GM10248 (cell line): ENCODE measurements around the gene PAOX.

Experiments used
- CTCF ChIA-PET: fragments of 300-600 bp; sonication (Branson Sonifier 250); formaldehyde crosslinking; extraction: SDS; loops from one replicate; lab custom pipeline; 2021; ENCODE audit warnings: antibody characterized with exemption; lab: Yijun Ruan, JAX
- POLR2A ChIA-PET: fragments of 350-650 bp; sonication (Branson Sonifier 250); formaldehyde crosslinking; extraction: SDS; loops from one replicate; lab custom pipeline; 2020; ENCODE audit warnings: antibody characterized with exemption; lab: Yijun Ruan, JAX
- DNase-seq: peaks from one replicate; pipeline ENCODE4 v3.0.0; 2012; ENCODE audit errors: extremely low spot score
- TF ChIP-seq, protein P1 (sequence below): IDR thresholded peaks from 2 replicates; pipeline ENCODE4 v1.5.1; 2012; ENCODE audit warnings: mild to moderate bottlenecking, low read depth; ENCODE audit errors: extremely low read depth, missing control alignments, control extremely low read depth

PAOX gene

DNA sequence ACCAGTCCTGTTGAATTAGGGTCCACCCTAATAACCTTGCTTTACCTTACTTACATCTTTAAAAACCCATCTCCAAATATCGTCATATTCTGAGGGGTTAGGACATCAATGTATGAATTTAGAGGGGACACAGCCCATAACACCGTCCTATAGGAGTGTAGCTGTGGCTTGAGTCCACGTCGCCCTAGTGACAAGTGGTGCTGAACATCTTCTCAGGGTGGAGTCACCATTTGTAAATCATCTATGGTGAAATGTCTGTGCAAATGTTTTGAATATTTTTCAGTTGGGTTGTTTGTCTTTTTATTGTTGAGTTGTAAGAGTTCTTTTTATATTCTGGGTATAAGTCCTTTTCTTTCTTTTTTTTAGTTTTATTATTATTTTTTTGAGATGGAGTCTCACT lies 37.1 kb upstream of the PAOX start:
- POLR2A ChIA-PET = no interaction called here
- no peak for DNase-seq
- TF ChIP-seq, protein P1, sequence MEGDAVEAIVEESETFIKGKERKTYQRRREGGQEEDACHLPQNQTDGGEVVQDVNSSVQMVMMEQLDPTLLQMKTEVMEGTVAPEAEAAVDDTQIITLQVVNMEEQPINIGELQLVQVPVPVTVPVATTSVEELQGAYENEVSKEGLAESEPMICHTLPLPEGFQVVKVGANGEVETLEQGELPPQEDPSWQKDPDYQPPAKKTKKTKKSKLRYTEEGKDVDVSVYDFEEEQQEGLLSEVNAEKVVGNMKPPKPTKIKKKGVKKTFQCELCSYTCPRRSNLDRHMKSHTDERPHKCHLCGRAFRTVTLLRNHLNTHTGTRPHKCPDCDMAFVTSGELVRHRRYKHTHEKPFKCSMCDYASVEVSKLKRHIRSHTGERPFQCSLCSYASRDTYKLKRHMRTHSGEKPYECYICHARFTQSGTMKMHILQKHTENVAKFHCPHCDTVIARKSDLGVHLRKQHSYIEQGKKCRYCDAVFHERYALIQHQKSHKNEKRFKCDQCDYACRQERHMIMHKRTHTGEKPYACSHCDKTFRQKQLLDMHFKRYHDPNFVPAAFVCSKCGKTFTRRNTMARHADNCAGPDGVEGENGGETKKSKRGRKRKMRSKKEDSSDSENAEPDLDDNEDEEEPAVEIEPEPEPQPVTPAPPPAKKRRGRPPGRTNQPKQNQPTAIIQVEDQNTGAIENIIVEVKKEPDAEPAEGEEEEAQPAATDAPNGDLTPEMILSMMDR = no peak
- CTCF ChIA-PET = interaction anchor here (1.4 to 2.1 kb wide), 2 partner anchors 11 to 13 kb away, joined by 3 to 14 read pairs; no protein-coding TSS in a partner anchor

DNA sequence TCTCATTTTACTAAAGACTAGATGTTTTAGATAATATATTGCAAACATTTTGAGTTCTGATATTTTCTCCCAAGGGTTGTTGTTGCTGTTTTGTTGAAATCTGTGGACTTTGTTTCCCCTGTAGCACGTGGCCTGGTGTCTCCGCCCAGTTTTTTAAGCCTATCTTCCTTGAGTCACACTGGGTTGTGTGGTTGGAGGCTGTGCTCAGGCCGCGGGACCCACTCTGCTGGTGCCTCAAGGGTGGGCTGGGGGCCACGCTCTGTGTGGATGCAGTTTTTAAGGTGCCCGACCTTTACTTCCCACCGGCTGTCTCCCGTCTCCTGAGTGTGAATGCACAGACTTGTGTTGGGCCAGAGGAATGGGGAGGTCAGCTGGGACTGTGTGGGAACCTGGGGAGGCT lies 36.1 kb upstream of the PAOX start:
- TF ChIP-seq, protein P1 = no peak
- POLR2A ChIA-PET = no interaction called here
- no peak for DNase-seq
- CTCF ChIA-PET = interaction anchor here (1.9 kb wide), 1 partner anchor 13 kb away, joined by 8 read pairs; no protein-coding TSS in a partner anchor

DNA sequence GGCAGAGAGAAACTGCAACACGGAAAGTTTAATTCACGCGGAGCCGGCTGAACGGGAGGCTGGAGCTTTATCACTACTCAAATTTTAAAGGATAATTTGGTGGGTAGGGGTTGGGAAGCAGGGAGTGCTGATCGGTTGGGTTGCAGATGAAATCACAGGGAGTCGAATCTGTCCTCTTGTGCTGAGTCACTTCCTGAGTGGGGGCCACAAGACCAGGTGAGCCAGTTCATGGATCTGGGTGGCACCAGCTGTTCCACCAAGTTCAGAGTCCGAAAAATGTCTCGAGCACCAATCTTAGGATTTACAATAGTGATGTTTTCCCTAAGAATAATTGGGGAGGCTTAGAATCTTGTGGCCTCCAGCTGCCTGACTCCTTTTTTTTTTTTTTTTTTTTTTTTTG lies 35.5 kb upstream of the PAOX start:
- DNase-seq = no peak
- ChIA-PET CTCF (interaction anchor here (1.9 kb wide), 1 partner anchor 14 kb away, joined by 8 read pairs; no protein-coding TSS in a partner anchor), POLR2A (interaction anchor here (0.6 kb wide), 1 partner anchor 14 kb away, joined by 3 read pairs; the partner anchor contains the start of gene FUOM)
- TF ChIP-seq, protein P1 = no peak

DNA sequence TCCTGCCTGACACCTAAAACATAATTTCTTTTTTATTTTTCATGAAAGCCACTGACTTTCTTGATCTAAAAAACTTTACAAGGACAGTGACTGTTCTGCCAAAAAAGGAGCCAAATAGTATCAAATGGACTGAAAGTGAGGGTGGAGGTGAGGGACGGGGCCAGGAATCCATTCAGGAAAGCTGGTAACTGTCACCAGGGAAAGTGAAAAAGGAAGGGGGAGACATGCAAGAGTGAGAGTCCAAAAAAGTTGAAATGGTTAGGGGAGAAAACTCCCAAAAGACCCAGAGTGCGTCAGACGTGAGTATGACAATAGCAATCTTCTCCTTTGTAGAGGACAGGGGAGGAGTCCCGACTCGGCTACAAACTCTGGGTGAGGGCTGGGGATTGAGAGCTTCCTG lies 34.8 kb upstream of the PAOX start:
- no peak for DNase-seq
- CTCF ChIA-PET = interaction anchor here (1.9 kb wide), 1 partner anchor 14 kb away, joined by 8 read pairs; no protein-coding TSS in a partner anchor
- TF ChIP-seq, protein P1 = no peak
- POLR2A ChIA-PET = interaction anchor here (0.6 kb wide), 1 partner anchor 13 kb away, joined by 3 read pairs; the partner anchor contains the start of gene FUOM

DNA sequence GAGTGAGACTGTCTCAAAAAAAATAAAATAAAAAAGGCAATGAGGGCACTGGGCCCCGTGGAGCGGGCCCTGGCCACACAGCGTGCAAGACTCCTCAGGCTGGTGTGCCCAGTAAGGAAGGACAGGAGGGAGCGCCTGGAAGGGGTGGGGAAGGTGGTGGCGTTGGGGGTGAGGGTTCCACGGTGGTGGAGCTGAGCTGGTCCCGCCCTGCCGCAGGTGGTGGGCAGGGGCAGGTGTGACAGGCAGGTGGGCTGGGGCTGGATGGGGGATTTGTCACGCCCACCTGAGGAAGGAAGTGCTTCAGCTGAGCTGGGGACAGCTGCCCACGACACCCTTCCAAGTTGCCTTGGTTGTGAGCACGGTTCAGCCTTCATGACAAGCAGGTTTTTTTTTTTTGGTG lies 32.6 kb upstream of the PAOX start:
- TF ChIP-seq, protein P1 = no peak
- ChIA-PET CTCF (interaction anchor here (1.0 to 1.2 kb wide), 3 partner anchors 11 to 32 kb away, joined by 3 read pairs; partner anchors contain the start of gene FUOM), POLR2A (interaction anchor here (0.5 to 0.7 kb wide), 2 partner anchors 31 to 85 kb away, joined by 3 to 5 read pairs; no protein-coding TSS in a partner anchor)
- DNase-seq = no peak

DNA sequence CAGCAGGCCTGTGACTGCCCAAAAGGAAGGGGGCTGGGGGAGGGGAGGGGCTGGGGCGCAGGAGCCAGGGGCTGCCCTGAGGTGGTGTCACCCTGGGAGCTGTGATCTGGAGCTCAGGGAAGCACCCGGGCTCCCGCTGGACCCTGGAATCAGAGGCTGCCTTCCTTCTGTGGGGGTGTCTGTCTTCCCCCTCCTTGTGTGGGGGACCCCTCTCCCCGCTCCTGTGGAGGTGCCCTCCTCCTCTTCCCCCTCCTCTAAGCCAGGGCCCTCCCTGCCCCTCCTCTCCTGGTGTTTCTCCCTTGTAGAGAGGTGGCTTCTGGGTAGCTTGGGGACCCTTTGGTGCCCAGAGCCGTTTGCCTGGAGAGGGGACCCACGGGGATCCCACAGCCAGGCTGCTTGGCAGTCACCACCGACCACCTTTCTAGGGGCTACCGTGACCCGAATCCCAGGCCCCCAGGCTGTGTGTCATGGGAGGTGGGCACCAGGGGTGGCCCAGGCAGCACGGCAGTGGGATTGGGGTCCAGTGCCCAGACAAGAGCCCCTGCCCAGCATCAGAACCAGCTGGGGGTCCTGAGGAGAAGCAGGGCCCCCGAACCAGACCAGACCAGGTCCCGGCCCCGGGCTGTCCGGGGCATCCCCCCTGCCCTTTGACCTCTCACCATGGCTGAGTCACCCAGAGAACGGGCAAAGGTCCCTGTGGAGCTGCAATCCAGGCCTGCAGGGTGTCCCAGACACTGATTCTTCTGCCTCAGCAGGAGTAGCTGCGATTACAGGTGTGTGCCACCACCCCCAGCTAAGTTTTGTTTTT lies 31.1 kb upstream of the PAOX start:
- CTCF ChIA-PET = interaction anchor here (1.1 to 1.2 kb wide), 2 partner anchors 18 to 28 kb away, joined by 3 to 4 read pairs; no protein-coding TSS in a partner anchor
- TF ChIP-seq, protein P1 = no peak
- POLR2A ChIA-PET = no interaction called here
- no peak for DNase-seq
